Measurements from ENCODE around the gene CHGA.

The CHGA gene

GRCh38 chr14:92897922-92898565, 24.9 kb upstream of the CHGA start:
- ATAC-seq = peak; percentile 87
- Mint-ChIP-seq H3K36me3 (no peaks in the 10 kb centered on the region), H3K9me3 (peaks cover 2% of the 10 kb centered on the region), H3K4me1 (peaks cover 17% of the 10 kb centered on the region), H3K27ac (no peak overlapping the region), H3K4me3 (peak overlapping the region; percentile 37)
- no peak for DNase-seq (ENCODE audit: low spot score in 2 of 2)

- Mint-ChIP-seq H3K4me1 (peaks cover 22% of the 10 kb centered on the region), H3K27ac (no peak overlapping the region), H3K9me3 (peaks cover 1% of the 10 kb centered on the region), H3K36me3 (no peaks in the 10 kb centered on the region), H3K4me3 (peak overlapping the region; percentile 37)
- ATAC-seq = no peak
- DNase-seq (ENCODE audit: low spot score in 2 of 2) = no peak
Observed at GRCh38 chr14:92898566-92899131, 24.3 kb upstream of the CHGA start.

GRCh38 chr14:92900660-92901059, 22.3 kb upstream of the CHGA start:
- DNase-seq (ENCODE audit: low spot score in 2 of 2) = no peak
- ATAC-seq = no peak
- no peak overlapping the region for H3K27ac Mint-ChIP-seq
- no peaks in the 10 kb centered on the region for H3K9me3 Mint-ChIP-seq
- no peaks in the 10 kb centered on the region for H3K36me3 Mint-ChIP-seq
- H3K4me3 Mint-ChIP-seq = no peak overlapping the region
- H3K4me1 Mint-ChIP-seq = peaks cover 23% of the 10 kb centered on the region

- H3K9me3 Mint-ChIP-seq = no peaks in the 10 kb centered on the region
- H3K4me3 Mint-ChIP-seq = no peak overlapping the region
- H3K36me3 Mint-ChIP-seq = no peaks in the 10 kb centered on the region
- DNase-seq (ENCODE audit: low spot score in 2 of 2) = no peak
- H3K4me1 Mint-ChIP-seq = peaks cover 23% of the 10 kb centered on the region
- no peak for ATAC-seq
- no peak overlapping the region for H3K27ac Mint-ChIP-seq
Observed at GRCh38 chr14:92902191-92902590, 20.8 kb upstream of the CHGA start.

GRCh38 chr14:92902726-92903125, 20.2 kb upstream of the CHGA start:
- no peak for ATAC-seq
- Mint-ChIP-seq H3K27ac (no peak overlapping the region), H3K4me3 (no peak overlapping the region), H3K36me3 (no peaks in the 10 kb centered on the region), H3K9me3 (no peaks in the 10 kb centered on the region), H3K4me1 (peaks cover 22% of the 10 kb centered on the region)
- DNase-seq (ENCODE audit: low spot score in 2 of 2) = no peak

GRCh38 chr14:92903359-92903758, 19.6 kb upstream of the CHGA start:
- no peaks in the 10 kb centered on the region for H3K36me3 Mint-ChIP-seq

GRCh38 chr14:92905667-92906066, 17.3 kb upstream of the CHGA start:
- Mint-ChIP-seq H3K4me3 (no peak overlapping the region), H3K9me3 (no peaks in the 10 kb centered on the region), H3K27ac (no peak overlapping the region), H3K4me1 (peaks cover 12% of the 10 kb centered on the region), H3K36me3 (no peaks in the 10 kb centered on the region)
- ATAC-seq (no peak), DNase-seq (ENCODE audit: low spot score in 2 of 2) (no peak)

More at GRCh38 chr14:92903359-92903758, 19.6 kb upstream of the CHGA start:
- DNase-seq (ENCODE audit: low spot score in 2 of 2) = no peak
- Mint-ChIP-seq H3K9me3 (no peaks in the 10 kb centered on the region), H3K4me1 (peaks cover 16% of the 10 kb centered on the region), H3K4me3 (no peak overlapping the region), H3K27ac (no peak overlapping the region)
- no peak for ATAC-seq

GRCh38 chr14:92906420-92906819, 16.5 kb upstream of the CHGA start:
- H3K27ac Mint-ChIP-seq = no peak overlapping the region
- ATAC-seq (no peak), DNase-seq (ENCODE audit: low spot score in 2 of 2) (no peak)
- no peaks in the 10 kb centered on the region for H3K9me3 Mint-ChIP-seq
- H3K36me3 Mint-ChIP-seq = no peaks in the 10 kb centered on the region
- H3K4me1 Mint-ChIP-seq = peaks cover 12% of the 10 kb centered on the region
- H3K4me3 Mint-ChIP-seq = no peak overlapping the region

GRCh38 chr14:92906823-92907222, 16.1 kb upstream of the CHGA start:
- DNase-seq (ENCODE audit: low spot score in 2 of 2) (no peak), ATAC-seq (no peak)
- Mint-ChIP-seq H3K27ac (no peak overlapping the region), H3K4me1 (peaks cover 12% of the 10 kb centered on the region), H3K36me3 (no peaks in the 10 kb centered on the region), H3K9me3 (no peaks in the 10 kb centered on the region), H3K4me3 (no peak overlapping the region)

- H3K9me3 Mint-ChIP-seq = no peaks in the 10 kb centered on the region
- H3K27ac Mint-ChIP-seq = no peak overlapping the region
- no peaks in the 10 kb centered on the region for H3K36me3 Mint-ChIP-seq
- ATAC-seq (no peak), DNase-seq (ENCODE audit: low spot score in 2 of 2) (no peak)
- peaks cover 10% of the 10 kb centered on the region for H3K4me1 Mint-ChIP-seq
- no peak overlapping the region for H3K4me3 Mint-ChIP-seq
Observed at GRCh38 chr14:92907316-92907911, 15.5 kb upstream of the CHGA start.

GRCh38 chr14:92914087-92914656, 8.8 kb upstream of the CHGA start:
- Mint-ChIP-seq H3K4me1 (no peaks in the 10 kb centered on the region), H3K36me3 (no peaks in the 10 kb centered on the region), H3K27ac (no peak overlapping the region), H3K4me3 (no peak overlapping the region), H3K9me3 (no peaks in the 10 kb centered on the region)
- DNase-seq (ENCODE audit: low spot score in 2 of 2) (peak in 1 of 2 donors; percentile 57), ATAC-seq (peak; percentile 34)

- no peak overlapping the region for H3K27ac Mint-ChIP-seq
- no peak overlapping the region for H3K4me3 Mint-ChIP-seq
- H3K36me3 Mint-ChIP-seq = no peaks in the 10 kb centered on the region
- no peaks in the 10 kb centered on the region for H3K4me1 Mint-ChIP-seq
- ATAC-seq (no peak), DNase-seq (ENCODE audit: low spot score in 2 of 2) (no peak)
- H3K9me3 Mint-ChIP-seq = no peaks in the 10 kb centered on the region
Observed at GRCh38 chr14:92916201-92916600, 6.7 kb upstream of the CHGA start.

- DNase-seq (ENCODE audit: low spot score in 2 of 2) = no peak
- H3K27ac Mint-ChIP-seq = no peak overlapping the region
- H3K36me3 Mint-ChIP-seq = no peaks in the 10 kb centered on the region
- no peak for ATAC-seq
- H3K4me1 Mint-ChIP-seq = no peaks in the 10 kb centered on the region
- H3K4me3 Mint-ChIP-seq = no peak overlapping the region
- H3K9me3 Mint-ChIP-seq = no peaks in the 10 kb centered on the region
Observed at GRCh38 chr14:92917041-92917940, 5.7 kb upstream of the CHGA start.

- Mint-ChIP-seq H3K36me3 (no peaks in the 10 kb centered on the region), H3K4me1 (no peaks in the 10 kb centered on the region), H3K27ac (no peak overlapping the region), H3K4me3 (no peak overlapping the region), H3K9me3 (no peaks in the 10 kb centered on the region)
- ATAC-seq = no peak
- no peak for DNase-seq (ENCODE audit: low spot score in 2 of 2)
Observed at GRCh38 chr14:92917956-92918355, 5.0 kb upstream of the CHGA start.

GRCh38 chr14:92920001-92920400, 2.9 kb upstream of the CHGA start:
- no peak for DNase-seq (ENCODE audit: low spot score in 2 of 2)

More at GRCh38 chr14:92920001-92920400, 2.9 kb upstream of the CHGA start:
- Mint-ChIP-seq H3K36me3 (no peaks in the 10 kb centered on the region), H3K4me1 (no peaks in the 10 kb centered on the region), H3K27ac (no peak overlapping the region), H3K9me3 (no peaks in the 10 kb centered on the region), H3K4me3 (no peak overlapping the region)
- no peak for ATAC-seq
